ENCODE results near the gene TLK2.

GRCh38 chr17:62641153-62641552, 162.5 kb downstream of the TLK2 start:
- no peak for TF ChIP-seq CTCF (IDR thresholded peaks at IDR 0.05)
- no peak for TF ChIP-seq POLR2A (IDR thresholded peaks at IDR 0.05)
- no peak for TF ChIP-seq EP300 (IDR thresholded peaks at IDR 0.05)
